HepG2 (cell line): ENCODE data around the gene CFTR.

Source experiments
- FOSL1 ChIP-seq: sonication (generic); formaldehyde crosslinking; IDR thresholded peaks from 2 replicates; pipeline ENCODE4 v1.9.0; 2021; ENCODE audit warnings: missing genetic modification reagents, borderline replicate concordance
- FOXA1 ChIP-seq, 2 experiments: fragments of 450-650 bp in 1 of 2; sonication (generic) in 1 of 2; formaldehyde crosslinking in 1 of 2; IDR thresholded peaks; 2 replicates each; pipeline versions ENCODE4 v1.4.0 to v1.6.1; 2016 to 2020; ENCODE audit warnings: missing genetic modification reagents in 1 of 2
- MTF2 ChIP-seq: sonication (generic); formaldehyde crosslinking; IDR thresholded peaks from 2 replicates; pipeline ENCODE4 v1.5.0; 2020; ENCODE audit warnings: missing genetic modification reagents, borderline replicate concordance
- NFKBIZ ChIP-seq: IDR thresholded peaks from 2 replicates; pipeline ENCODE4 v1.6.1; 2018; ENCODE audit warnings: missing genetic modification reagents, missing compliant biosample characterization
- POLR2A ChIP-seq, 2 experiments: IDR thresholded peaks; 2 replicates each; pipeline ENCODE4 v1.6.1; 2011; ENCODE audit warnings: low read depth in 2 of 2, low read length in 2 of 2, mild to moderate bottlenecking in 1 of 2, moderate library complexity in 1 of 2; ENCODE audit not compliant: insufficient read depth in 1 of 2
- TRIM24 ChIP-seq: sonication (generic); formaldehyde crosslinking; IDR thresholded peaks from 2 replicates; pipeline ENCODE4 v1.8.0; 2022; ENCODE audit warnings: mild to moderate bottlenecking, missing genetic modification reagents
- YEATS2 ChIP-seq: sonication (generic); formaldehyde crosslinking; IDR thresholded peaks from 2 replicates; pipeline ENCODE4 v1.4.0; 2020; ENCODE audit warnings: missing genetic modification reagents, borderline replicate concordance

GRCh38 chr7:117446220-117446815 is 33.5 kb upstream of the CFTR start:
- no peak for TF ChIP-seq YEATS2
- TF ChIP-seq TRIM24: no peak
- TF ChIP-seq FOSL1: no peak
- no peak for TF ChIP-seq FOXA1 (IDR thresholded peaks at IDR 0.05)
- TF ChIP-seq FOXA1 (CRISPR knock-in tag; IDR thresholded peaks at IDR 0.05): no peak
- TF ChIP-seq POLR2A (IDR thresholded peaks at IDR 0.05; ENCODE audit: insufficient read depth in 1 of 2, low read depth in 2 of 2, low read length in 2 of 2): no peak
- TF ChIP-seq NFKBIZ: no peak
- no peak for TF ChIP-seq MTF2 (CRISPR knock-in tag)
